ENCODE results near the gene ECEL1. TPM values are rescaled to one million over a fixed set of nuclear protein-coding genes. Genes with fewer than 3 reads are reported as not detected.
A peak's percentile ranks its signal among the peaks of the same experiment; 100 is the strongest.

The ECEL1 gene
- total and polyA plus RNA-seq, 7 experiments from 2014 or later = not detected

GRCh38 chr2:232480201-232481190 lies 7.1 kb downstream of the ECEL1 start:
- H3K4me1 ChIP-seq (ENCODE audit: control insufficient read depth in 2 of 2, insufficient read depth in 2 of 2, low read length in 2 of 2) = no peaks in the 10 kb centered on the region
- H3K36me3 ChIP-seq (ENCODE audit: control insufficient read depth in 2 of 3, insufficient read depth in 3 of 3, low read length in 3 of 3) = no peaks in the 10 kb centered on the region
- intact Hi-C loops (cut with micrococcal nuclease) = no loop called here
- no peak overlapping the region for H3K4me3 Mint-ChIP-seq
- H3K27ac ChIP-seq (ENCODE audit: low read depth, low read length) = no peak overlapping the region
- no peak overlapping the region for H3K4me3 ChIP-seq (ENCODE audit: low read length)
- ChIA-PET POLR2A (no interaction called here), CTCF (no interaction called here)
- H3K36me3 Mint-ChIP-seq = no peaks in the 10 kb centered on the region
- DNase-seq = no peak
- H3K27me3 Mint-ChIP-seq = peaks cover 13 to 24% (median 20%) of the 10 kb centered on the region in 5 donors
- H3K4me1 Mint-ChIP-seq = peaks cover 0 to 6% (median 4%) of the 10 kb centered on the region in 7 donors
- H3K27me3 ChIP-seq (ENCODE audit: control insufficient read depth in 2 of 2, insufficient read depth in 2 of 2, low read length in 2 of 2) = no peaks in the 10 kb centered on the region
- H3K9me3 Mint-ChIP-seq = no peaks in the 10 kb centered on the region
- H3K9me3 ChIP-seq (ENCODE audit: control insufficient read depth in 2 of 3, low read length in 3 of 3) = no peaks in the 10 kb centered on the region
- no peak for ATAC-seq
- no peak overlapping the region for H3K27ac Mint-ChIP-seq

DNA sequence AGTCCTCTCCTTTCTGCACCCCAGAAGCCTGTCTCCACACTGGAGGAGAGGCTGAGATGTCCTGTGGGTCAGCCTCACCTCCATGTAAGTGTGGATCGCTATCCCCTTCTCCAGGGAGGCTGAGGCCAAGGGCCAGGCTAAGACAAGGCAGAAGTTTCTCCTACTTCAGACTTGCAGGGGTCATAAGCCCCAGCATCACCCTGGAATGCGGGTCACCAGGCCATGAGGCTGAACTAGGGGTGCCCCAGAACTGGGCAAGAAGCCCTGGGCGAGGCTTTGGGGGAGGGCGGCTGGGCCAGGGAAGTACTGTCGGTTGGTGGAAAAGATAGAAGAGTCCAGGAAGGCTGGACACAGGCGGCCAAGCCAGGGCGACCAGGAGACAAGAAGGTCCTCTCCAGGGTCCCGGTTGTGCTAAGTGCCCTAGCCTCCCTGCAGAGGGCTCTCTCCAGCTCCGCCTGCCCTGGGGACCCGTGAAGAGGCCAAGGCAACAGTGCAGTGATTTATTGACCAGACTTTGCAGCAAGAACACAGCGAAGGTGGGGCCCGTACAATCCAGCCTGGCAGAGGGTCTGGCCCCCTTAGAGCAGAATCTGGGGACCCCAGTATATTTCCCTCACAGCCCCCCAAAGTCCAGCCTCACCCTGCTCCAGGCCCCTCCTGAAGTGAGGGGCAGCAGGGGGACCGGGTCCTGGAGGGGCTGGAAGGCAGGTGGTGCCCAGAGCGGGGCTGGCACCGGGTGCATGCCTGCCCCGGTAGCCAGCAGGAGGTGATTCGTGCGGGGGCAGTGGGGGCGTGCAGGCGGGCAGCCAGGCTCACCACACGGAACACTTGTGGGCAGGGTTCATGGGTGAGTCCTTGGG lies 8.1 kb downstream of the ECEL1 start:
- Histone ChIP-seq H3K36me3 (ENCODE audit: control insufficient read depth in 2 of 3, insufficient read depth in 3 of 3, low read length in 3 of 3) (no peaks in the 10 kb centered on the region), H3K4me3 (ENCODE audit: low read length) (no peak overlapping the region), H3K27me3 (ENCODE audit: control insufficient read depth in 2 of 2, insufficient read depth in 2 of 2, low read length in 2 of 2) (no peaks in the 10 kb centered on the region), H3K27ac (ENCODE audit: low read depth, low read length) (no peak overlapping the region), H3K9me3 (ENCODE audit: control insufficient read depth in 2 of 3, low read length in 3 of 3) (no peaks in the 10 kb centered on the region), H3K4me1 (ENCODE audit: control insufficient read depth in 2 of 2, insufficient read depth in 2 of 2, low read length in 2 of 2) (no peaks in the 10 kb centered on the region)
- intact Hi-C loops (cut with micrococcal nuclease) = no loop called here
- no peak overlapping the region for H3K4me3 Mint-ChIP-seq
- DNase-seq = no peak
- no peak for ATAC-seq
- H3K36me3 Mint-ChIP-seq = no peaks in the 10 kb centered on the region
- no peak overlapping the region for H3K27ac Mint-ChIP-seq
- POLR2A ChIA-PET = no interaction called here
- peaks cover 7 to 18% (median 16%) of the 10 kb centered on the region in 5 donors for H3K27me3 Mint-ChIP-seq
- CTCF ChIA-PET = no interaction called here
- no peaks in the 10 kb centered on the region for H3K4me1 Mint-ChIP-seq
- H3K9me3 Mint-ChIP-seq = no peaks in the 10 kb centered on the region

DNA sequence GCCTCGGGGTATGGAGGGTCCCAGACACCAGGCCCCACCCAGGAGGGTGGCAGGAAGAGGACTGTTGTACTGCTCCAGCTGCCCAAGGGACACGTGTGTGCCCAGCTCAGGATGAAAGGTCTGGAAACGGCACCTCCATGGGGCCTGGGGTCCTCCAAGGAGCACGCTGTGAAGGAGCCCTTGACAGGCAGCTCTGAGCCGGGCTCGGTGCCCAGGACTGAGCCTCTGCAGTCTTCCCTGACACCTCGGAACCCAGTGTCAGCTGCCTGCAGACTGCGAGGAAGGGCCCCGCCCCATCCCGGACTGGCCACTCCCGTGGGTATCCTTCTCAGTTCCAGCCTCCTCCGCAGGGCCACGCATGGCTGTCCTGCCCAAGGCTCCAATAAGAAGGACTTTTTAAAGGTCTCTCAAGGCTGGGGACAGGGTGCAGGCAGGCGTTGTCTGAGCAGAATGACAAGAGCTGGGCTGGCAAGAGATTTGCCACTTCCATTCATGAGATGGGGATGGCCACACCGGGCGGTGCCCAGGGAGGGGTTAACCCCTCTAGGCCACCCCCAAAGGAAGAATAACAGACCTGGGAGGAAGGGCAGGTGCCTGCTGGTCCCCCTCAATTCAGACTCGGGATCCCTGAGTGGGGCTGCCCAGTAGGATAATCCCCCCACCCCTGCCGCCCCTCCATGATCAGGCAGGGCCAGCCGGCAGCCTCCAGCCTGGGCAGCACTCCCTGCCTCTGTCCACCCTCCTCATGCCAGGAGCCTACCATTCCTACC lies 8.9 kb downstream of the ECEL1 start:
- H3K27ac Mint-ChIP-seq = no peak overlapping the region
- no peak overlapping the region for H3K27ac ChIP-seq (ENCODE audit: low read depth, low read length)
- H3K9me3 ChIP-seq (ENCODE audit: control insufficient read depth in 2 of 3, low read length in 3 of 3) = no peaks in the 10 kb centered on the region
- ATAC-seq = no peak
- no peaks in the 10 kb centered on the region for H3K4me1 Mint-ChIP-seq
- POLR2A ChIA-PET = no interaction called here
- H3K9me3 Mint-ChIP-seq = no peaks in the 10 kb centered on the region
- no peaks in the 10 kb centered on the region for H3K27me3 ChIP-seq (ENCODE audit: control insufficient read depth in 2 of 2, insufficient read depth in 2 of 2, low read length in 2 of 2)
- H3K4me3 ChIP-seq (ENCODE audit: low read length) = no peak overlapping the region
- intact Hi-C loops (cut with micrococcal nuclease) = no loop called here
- CTCF ChIA-PET = no interaction called here
- DNase-seq = peak in 1 of 9 donors; percentile 2
- H3K36me3 Mint-ChIP-seq = no peaks in the 10 kb centered on the region
- no peaks in the 10 kb centered on the region for H3K4me1 ChIP-seq (ENCODE audit: control insufficient read depth in 2 of 2, insufficient read depth in 2 of 2, low read length in 2 of 2)
- H3K36me3 ChIP-seq (ENCODE audit: control insufficient read depth in 2 of 3, insufficient read depth in 3 of 3, low read length in 3 of 3) = no peaks in the 10 kb centered on the region
- no peak overlapping the region for H3K4me3 Mint-ChIP-seq
- H3K27me3 Mint-ChIP-seq = peaks cover 7 to 17% (median 12%) of the 10 kb centered on the region in 5 donors

GRCh38 chr2:232477751-232478510 lies 9.7 kb downstream of the ECEL1 start:
- Histone ChIP-seq H3K36me3 (ENCODE audit: control insufficient read depth in 2 of 3, insufficient read depth in 3 of 3, low read length in 3 of 3) (no peaks in the 10 kb centered on the region), H3K27me3 (ENCODE audit: control insufficient read depth in 2 of 2, insufficient read depth in 2 of 2, low read length in 2 of 2) (no peaks in the 10 kb centered on the region), H3K9me3 (ENCODE audit: control insufficient read depth in 2 of 3, low read length in 3 of 3) (peaks cover 0 to 6% (median 0%) of the 10 kb centered on the region in 3 experiments), H3K4me1 (ENCODE audit: control insufficient read depth in 2 of 2, insufficient read depth in 2 of 2, low read length in 2 of 2) (no peaks in the 10 kb centered on the region), H3K4me3 (ENCODE audit: low read length) (no peak overlapping the region), H3K27ac (ENCODE audit: low read depth, low read length) (no peak overlapping the region)
- no peak for DNase-seq
- Mint-ChIP-seq H3K36me3 (peaks cover 0 to 4% (median 0%) of the 10 kb centered on the region in 5 donors), H3K4me3 (no peak overlapping the region), H3K4me1 (no peaks in the 10 kb centered on the region), H3K27me3 (peaks cover 10 to 19% (median 12%) of the 10 kb centered on the region in 5 donors), H3K9me3 (peaks cover 0 to 3% (median 2%) of the 10 kb centered on the region in 11 donors), H3K27ac (no peak overlapping the region)
- CTCF ChIA-PET = interaction anchor here (0.6 kb wide), 1 partner anchor 43 kb away, joined by 3 read pairs; no protein-coding TSS in a partner anchor
- intact Hi-C loops (cut with micrococcal nuclease) = no loop called here
- POLR2A ChIA-PET = no interaction called here
- no peak for ATAC-seq

GRCh38 chr2:232476791-232477190 lies 10.8 kb downstream of the ECEL1 start:
- Histone ChIP-seq H3K36me3 (ENCODE audit: control insufficient read depth in 2 of 3, insufficient read depth in 3 of 3, low read length in 3 of 3) (no peaks in the 10 kb centered on the region), H3K9me3 (ENCODE audit: control insufficient read depth in 2 of 3, low read length in 3 of 3) (peaks cover 0 to 9% (median 0%) of the 10 kb centered on the region in 3 experiments), H3K4me3 (ENCODE audit: low read length) (no peak overlapping the region), H3K4me1 (ENCODE audit: control insufficient read depth in 2 of 2, insufficient read depth in 2 of 2, low read length in 2 of 2) (no peaks in the 10 kb centered on the region), H3K27ac (ENCODE audit: low read depth, low read length) (no peak overlapping the region), H3K27me3 (ENCODE audit: control insufficient read depth in 2 of 2, insufficient read depth in 2 of 2, low read length in 2 of 2) (no peaks in the 10 kb centered on the region)
- ATAC-seq (no peak), DNase-seq (no peak)
- Mint-ChIP-seq H3K27me3 (peaks cover 21 to 24% (median 22%) of the 10 kb centered on the region in 5 donors), H3K27ac (no peak overlapping the region), H3K36me3 (peaks cover 0 to 12% (median 0%) of the 10 kb centered on the region in 5 donors), H3K4me3 (no peak overlapping the region), H3K4me1 (no peaks in the 10 kb centered on the region), H3K9me3 (peaks cover 3 to 15% (median 10%) of the 10 kb centered on the region in 11 donors)
- ChIA-PET CTCF (no interaction called here), POLR2A (no interaction called here)
- intact Hi-C loops (cut with micrococcal nuclease) = no loop called here

GRCh38 chr2:232476045-232476444 lies 11.6 kb downstream of the ECEL1 start:
- ChIA-PET POLR2A (no interaction called here), CTCF (no interaction called here)
- Histone ChIP-seq H3K9me3 (ENCODE audit: control insufficient read depth in 2 of 3, low read length in 3 of 3) (peaks cover 0 to 9% (median 0%) of the 10 kb centered on the region in 3 experiments), H3K36me3 (ENCODE audit: control insufficient read depth in 2 of 3, insufficient read depth in 3 of 3, low read length in 3 of 3) (no peaks in the 10 kb centered on the region), H3K4me1 (ENCODE audit: control insufficient read depth in 2 of 2, insufficient read depth in 2 of 2, low read length in 2 of 2) (no peaks in the 10 kb centered on the region), H3K4me3 (ENCODE audit: low read length) (no peak overlapping the region), H3K27me3 (ENCODE audit: control insufficient read depth in 2 of 2, insufficient read depth in 2 of 2, low read length in 2 of 2) (peaks cover 0 to 3% of the 10 kb centered on the region in 2 donors), H3K27ac (ENCODE audit: low read depth, low read length) (no peak overlapping the region)
- peaks cover 0 to 2% (median 0%) of the 10 kb centered on the region in 7 donors for H3K4me1 Mint-ChIP-seq
- H3K27me3 Mint-ChIP-seq = peaks cover 25 to 29% (median 28%) of the 10 kb centered on the region in 5 donors
- no peak overlapping the region for H3K27ac Mint-ChIP-seq
- peaks cover 3 to 21% (median 11%) of the 10 kb centered on the region in 11 donors for H3K9me3 Mint-ChIP-seq
- intact Hi-C loops (cut with micrococcal nuclease) = no loop called here
- H3K4me3 Mint-ChIP-seq = no peak overlapping the region
- H3K36me3 Mint-ChIP-seq = peaks cover 0 to 12% (median 0%) of the 10 kb centered on the region in 5 donors
- DNase-seq (no peak), ATAC-seq (no peak)

Measured in naive thymus-derived CD4-positive, alpha-beta T cell (primary cell).